ENCODE data around the gene F5.

The F5 gene

GRCh38 chr1:169615803-169616202 lies 29.5 kb upstream of the F5 start:
- TF ChIP-seq EZH2phosphoT487 (conservative IDR thresholded peaks at IDR 0.05; ENCODE audit: low read length): no peak
- TF ChIP-seq, protein P1, sequence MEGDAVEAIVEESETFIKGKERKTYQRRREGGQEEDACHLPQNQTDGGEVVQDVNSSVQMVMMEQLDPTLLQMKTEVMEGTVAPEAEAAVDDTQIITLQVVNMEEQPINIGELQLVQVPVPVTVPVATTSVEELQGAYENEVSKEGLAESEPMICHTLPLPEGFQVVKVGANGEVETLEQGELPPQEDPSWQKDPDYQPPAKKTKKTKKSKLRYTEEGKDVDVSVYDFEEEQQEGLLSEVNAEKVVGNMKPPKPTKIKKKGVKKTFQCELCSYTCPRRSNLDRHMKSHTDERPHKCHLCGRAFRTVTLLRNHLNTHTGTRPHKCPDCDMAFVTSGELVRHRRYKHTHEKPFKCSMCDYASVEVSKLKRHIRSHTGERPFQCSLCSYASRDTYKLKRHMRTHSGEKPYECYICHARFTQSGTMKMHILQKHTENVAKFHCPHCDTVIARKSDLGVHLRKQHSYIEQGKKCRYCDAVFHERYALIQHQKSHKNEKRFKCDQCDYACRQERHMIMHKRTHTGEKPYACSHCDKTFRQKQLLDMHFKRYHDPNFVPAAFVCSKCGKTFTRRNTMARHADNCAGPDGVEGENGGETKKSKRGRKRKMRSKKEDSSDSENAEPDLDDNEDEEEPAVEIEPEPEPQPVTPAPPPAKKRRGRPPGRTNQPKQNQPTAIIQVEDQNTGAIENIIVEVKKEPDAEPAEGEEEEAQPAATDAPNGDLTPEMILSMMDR (IDR thresholded peaks at IDR 0.05; ENCODE audit: insufficient read depth, low read length, poor library complexity, severe bottlenecking): no peak

DNA sequence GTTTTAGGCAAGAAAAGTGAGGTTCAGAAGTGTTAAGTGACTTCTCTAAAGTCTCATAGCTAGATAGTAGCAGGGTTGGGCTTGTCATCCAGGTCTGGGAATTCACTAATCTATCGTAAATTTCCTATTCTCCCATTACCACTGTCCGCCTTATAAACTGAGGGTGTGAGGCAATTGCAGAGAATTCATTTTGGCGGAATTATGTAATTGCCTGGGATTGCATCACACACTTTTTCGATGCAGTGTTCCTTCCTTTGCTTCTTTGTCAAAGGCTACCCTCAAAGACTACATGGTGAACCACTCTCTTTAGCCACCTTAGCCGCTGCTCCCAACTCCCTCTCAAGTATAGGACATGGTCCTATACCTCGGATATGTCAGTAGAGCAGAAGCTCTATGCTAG lies 24.6 kb upstream of the F5 start:
- H3K9me3 ChIP-seq (ENCODE audit: insufficient read depth, low read length): no peaks in the 10 kb centered on the region
- TF ChIP-seq, protein P1 (IDR thresholded peaks at IDR 0.05; ENCODE audit: insufficient read depth, low read length, poor library complexity, severe bottlenecking): no peak
- TF ChIP-seq EZH2phosphoT487 (conservative IDR thresholded peaks at IDR 0.05; ENCODE audit: low read length): no peak
- no peak overlapping the region for H3K9ac ChIP-seq (ENCODE audit: low read length)
- H4K20me1 ChIP-seq (ENCODE audit: low read depth, low read length): no peaks in the 10 kb centered on the region
- H3K27ac ChIP-seq (ENCODE audit: low read depth, low read length): no peak overlapping the region
- no peak overlapping the region for H2AFZ ChIP-seq (ENCODE audit: low read depth, low read length, severe bottlenecking)
- no peaks in the 10 kb centered on the region for H3K9me2 ChIP-seq (replicated peaks; ENCODE audit: insufficient read depth, low read length)
- no peak overlapping the region for H3K4me3 ChIP-seq (ENCODE audit: insufficient read depth, low read length, poor library complexity, severe bottlenecking)
- H3K27me3 ChIP-seq (ENCODE audit: low read length): no peaks in the 10 kb centered on the region
- no peaks in the 10 kb centered on the region for H3K79me2 ChIP-seq (ENCODE audit: insufficient read depth, low read length)
- no peaks in the 10 kb centered on the region for H3F3A ChIP-seq (ENCODE audit: insufficient read depth)
- H3K4me2 ChIP-seq (ENCODE audit: low read depth, low read length, poor library complexity, severe bottlenecking): no peak overlapping the region
- H3K36me3 ChIP-seq (ENCODE audit: low read length): no peaks in the 10 kb centered on the region

More at GRCh38 chr1:169615803-169616202, 29.5 kb upstream of the F5 start:
- no peaks in the 10 kb centered on the region for H3K79me2 ChIP-seq (ENCODE audit: insufficient read depth, low read length)
- no peak overlapping the region for H3K4me3 ChIP-seq (ENCODE audit: insufficient read depth, low read length, poor library complexity, severe bottlenecking)
- no peaks in the 10 kb centered on the region for H3F3A ChIP-seq (ENCODE audit: insufficient read depth)
- H3K9me3 ChIP-seq (ENCODE audit: insufficient read depth, low read length): no peaks in the 10 kb centered on the region
- no peak overlapping the region for H3K9ac ChIP-seq (ENCODE audit: low read length)
- no peak overlapping the region for H2AFZ ChIP-seq (ENCODE audit: low read depth, low read length, severe bottlenecking)
- no peak overlapping the region for H3K27ac ChIP-seq (ENCODE audit: low read depth, low read length)
- no peaks in the 10 kb centered on the region for H3K9me2 ChIP-seq (replicated peaks; ENCODE audit: insufficient read depth, low read length)
- no peak overlapping the region for H3K4me2 ChIP-seq (ENCODE audit: low read depth, low read length, poor library complexity, severe bottlenecking)
- no peaks in the 10 kb centered on the region for H4K20me1 ChIP-seq (ENCODE audit: low read depth, low read length)
- H3K36me3 ChIP-seq (ENCODE audit: low read length): no peaks in the 10 kb centered on the region
- no peaks in the 10 kb centered on the region for H3K27me3 ChIP-seq (ENCODE audit: low read length)

GRCh38 chr1:169610108-169610507 lies 23.8 kb upstream of the F5 start:
- H4K20me1 ChIP-seq (ENCODE audit: low read depth, low read length): no peaks in the 10 kb centered on the region
- no peak overlapping the region for H2AFZ ChIP-seq (ENCODE audit: low read depth, low read length, severe bottlenecking)
- H3K27ac ChIP-seq (ENCODE audit: low read depth, low read length): no peak overlapping the region
- no peak overlapping the region for H3K4me2 ChIP-seq (ENCODE audit: low read depth, low read length, poor library complexity, severe bottlenecking)
- H3F3A ChIP-seq (ENCODE audit: insufficient read depth): no peaks in the 10 kb centered on the region
- H3K9me3 ChIP-seq (ENCODE audit: insufficient read depth, low read length): no peaks in the 10 kb centered on the region
- no peaks in the 10 kb centered on the region for H3K36me3 ChIP-seq (ENCODE audit: low read length)
- no peaks in the 10 kb centered on the region for H3K27me3 ChIP-seq (ENCODE audit: low read length)
- no peaks in the 10 kb centered on the region for H3K9me2 ChIP-seq (replicated peaks; ENCODE audit: insufficient read depth, low read length)
- H3K4me3 ChIP-seq (ENCODE audit: insufficient read depth, low read length, poor library complexity, severe bottlenecking): no peak overlapping the region
- H3K79me2 ChIP-seq (ENCODE audit: insufficient read depth, low read length): no peaks in the 10 kb centered on the region
- no peak overlapping the region for H3K9ac ChIP-seq (ENCODE audit: low read length)
- TF ChIP-seq, protein P1 (IDR thresholded peaks at IDR 0.05; ENCODE audit: insufficient read depth, low read length, poor library complexity, severe bottlenecking): no peak
- no peak for TF ChIP-seq EZH2phosphoT487 (conservative IDR thresholded peaks at IDR 0.05; ENCODE audit: low read length)
